ENCODE data around the gene ANKDD1B. TPM values are rescaled to one million over a fixed set of nuclear protein-coding genes. Genes with fewer than 3 reads are reported as not detected.
A peak's percentile ranks its signal among the peaks of the same experiment; 100 is the strongest.

Gene ANKDD1B
- polyA plus RNA-seq, 1 of the 3 experiments (the other 2 are of a cell fraction), result 0.12 TPM

DNA sequence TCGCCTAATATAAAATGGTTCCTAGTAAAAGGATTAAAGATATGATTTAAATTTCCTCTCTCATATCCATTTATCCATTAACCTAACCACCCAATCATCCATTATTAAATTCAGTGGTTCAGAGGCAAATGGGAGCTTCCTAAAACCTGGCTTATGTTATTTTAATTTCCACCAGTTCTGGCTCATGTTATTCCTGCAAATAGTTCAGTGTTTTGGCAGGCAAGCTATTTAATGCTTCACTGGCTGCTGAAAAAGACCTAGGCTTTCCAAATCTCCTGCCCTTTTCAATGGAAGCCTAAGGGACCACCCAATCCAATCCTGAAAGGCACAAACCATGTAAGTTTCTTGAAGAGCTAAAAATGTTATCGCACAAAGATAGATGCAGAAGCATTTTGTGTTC lies 53.7 kb downstream of the ANKDD1B start:
- Histone ChIP-seq H3K4me1 (ENCODE audit: control insufficient read depth in 1 of 2, insufficient read depth in 2 of 2, low read depth in 1 of 2, low read length in 1 of 2) (peaks cover 0 to 65% of the 10 kb centered on the region in 2 experiments; a peak in 2 of 4 replicates), H3F3A (replicated peaks; ENCODE audit: insufficient read depth) (no peaks in the 10 kb centered on the region), H3K36me3 (replicated peaks in 1 of 2; ENCODE audit: control insufficient read depth in 1 of 2, insufficient read depth in 2 of 2, low read length in 1 of 2) (no peaks in the 10 kb centered on the region), H3K9me3 (no peaks in the 10 kb centered on the region), H3K27ac (ENCODE audit: low read depth in 2 of 2, low read length in 1 of 2) (peak overlapping the region in 1 of 2 experiments; percentile 85; a peak in 2 of 4 replicates), H3K4me2 (no peak overlapping the region), H3K79me2 (ENCODE audit: insufficient read depth) (no peaks in the 10 kb centered on the region), H3K9ac (no peak overlapping the region), H3K9me2 (no peaks in the 10 kb centered on the region), H4K20me1 (ENCODE audit: insufficient read depth) (no peaks in the 10 kb centered on the region), H2AFZ (ENCODE audit: low read depth) (no peak overlapping the region), H3K4me3 (ENCODE audit: low read depth in 2 of 2, low read length in 1 of 2) (no peak overlapping the region), H3K27me3 (ENCODE audit: insufficient read depth) (no peaks in the 10 kb centered on the region)
- ChIA-PET POLR2A (no interaction called here), CTCF (interaction anchor here (1.1 to 1.7 kb wide), 2 partner anchors 11 to 16 kb away, joined by 3 to 9 read pairs; no protein-coding TSS in a partner anchor)
- WGBS (ENCODE audit: low lambda C conversion rate), result 79% methylated on average over 2 of the region's 2 CpGs
- DNase-seq, result no peak
- TF ChIP-seq, protein P1, sequence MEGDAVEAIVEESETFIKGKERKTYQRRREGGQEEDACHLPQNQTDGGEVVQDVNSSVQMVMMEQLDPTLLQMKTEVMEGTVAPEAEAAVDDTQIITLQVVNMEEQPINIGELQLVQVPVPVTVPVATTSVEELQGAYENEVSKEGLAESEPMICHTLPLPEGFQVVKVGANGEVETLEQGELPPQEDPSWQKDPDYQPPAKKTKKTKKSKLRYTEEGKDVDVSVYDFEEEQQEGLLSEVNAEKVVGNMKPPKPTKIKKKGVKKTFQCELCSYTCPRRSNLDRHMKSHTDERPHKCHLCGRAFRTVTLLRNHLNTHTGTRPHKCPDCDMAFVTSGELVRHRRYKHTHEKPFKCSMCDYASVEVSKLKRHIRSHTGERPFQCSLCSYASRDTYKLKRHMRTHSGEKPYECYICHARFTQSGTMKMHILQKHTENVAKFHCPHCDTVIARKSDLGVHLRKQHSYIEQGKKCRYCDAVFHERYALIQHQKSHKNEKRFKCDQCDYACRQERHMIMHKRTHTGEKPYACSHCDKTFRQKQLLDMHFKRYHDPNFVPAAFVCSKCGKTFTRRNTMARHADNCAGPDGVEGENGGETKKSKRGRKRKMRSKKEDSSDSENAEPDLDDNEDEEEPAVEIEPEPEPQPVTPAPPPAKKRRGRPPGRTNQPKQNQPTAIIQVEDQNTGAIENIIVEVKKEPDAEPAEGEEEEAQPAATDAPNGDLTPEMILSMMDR (IDR thresholded peaks at IDR 0.05), result no peak
- TF ChIP-seq EP300 (IDR thresholded peaks at IDR 0.05; ENCODE audit: borderline replicate concordance in 1 of 2, low read depth in 1 of 2, low read length in 1 of 2) (peak in 1 of 2 experiments; percentile 54; a peak in 2 of 4 replicates), MEF2A (IDR thresholded peaks at IDR 0.05; ENCODE audit: borderline replicate concordance, low read depth) (no peak), RAD21 (IDR thresholded peaks at IDR 0.05; ENCODE audit: low read length) (0 out of 2 replicates have a peak, but pooled peaks have one; percentile 11), ELF1 (IDR thresholded peaks at IDR 0.05) (no peak), RCOR1 (IDR thresholded peaks at IDR 0.05; ENCODE audit: low read length) (peak; percentile 37; the same call in 1 of the 2 replicates), RFX5 (IDR thresholded peaks at IDR 0.05; ENCODE audit: low read length) (no peak), FOXM1 (IDR thresholded peaks at IDR 0.05; ENCODE audit: low read depth) (no peak), FOXJ3 (CRISPR knock-in tag; IDR thresholded peaks at IDR 0.05) (no peak)
- TF ChIP-seq, protein P2, sequence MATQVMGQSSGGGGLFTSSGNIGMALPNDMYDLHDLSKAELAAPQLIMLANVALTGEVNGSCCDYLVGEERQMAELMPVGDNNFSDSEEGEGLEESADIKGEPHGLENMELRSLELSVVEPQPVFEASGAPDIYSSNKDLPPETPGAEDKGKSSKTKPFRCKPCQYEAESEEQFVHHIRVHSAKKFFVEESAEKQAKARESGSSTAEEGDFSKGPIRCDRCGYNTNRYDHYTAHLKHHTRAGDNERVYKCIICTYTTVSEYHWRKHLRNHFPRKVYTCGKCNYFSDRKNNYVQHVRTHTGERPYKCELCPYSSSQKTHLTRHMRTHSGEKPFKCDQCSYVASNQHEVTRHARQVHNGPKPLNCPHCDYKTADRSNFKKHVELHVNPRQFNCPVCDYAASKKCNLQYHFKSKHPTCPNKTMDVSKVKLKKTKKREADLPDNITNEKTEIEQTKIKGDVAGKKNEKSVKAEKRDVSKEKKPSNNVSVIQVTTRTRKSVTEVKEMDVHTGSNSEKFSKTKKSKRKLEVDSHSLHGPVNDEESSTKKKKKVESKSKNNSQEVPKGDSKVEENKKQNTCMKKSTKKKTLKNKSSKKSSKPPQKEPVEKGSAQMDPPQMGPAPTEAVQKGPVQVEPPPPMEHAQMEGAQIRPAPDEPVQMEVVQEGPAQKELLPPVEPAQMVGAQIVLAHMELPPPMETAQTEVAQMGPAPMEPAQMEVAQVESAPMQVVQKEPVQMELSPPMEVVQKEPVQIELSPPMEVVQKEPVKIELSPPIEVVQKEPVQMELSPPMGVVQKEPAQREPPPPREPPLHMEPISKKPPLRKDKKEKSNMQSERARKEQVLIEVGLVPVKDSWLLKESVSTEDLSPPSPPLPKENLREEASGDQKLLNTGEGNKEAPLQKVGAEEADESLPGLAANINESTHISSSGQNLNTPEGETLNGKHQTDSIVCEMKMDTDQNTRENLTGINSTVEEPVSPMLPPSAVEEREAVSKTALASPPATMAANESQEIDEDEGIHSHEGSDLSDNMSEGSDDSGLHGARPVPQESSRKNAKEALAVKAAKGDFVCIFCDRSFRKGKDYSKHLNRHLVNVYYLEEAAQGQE (IDR thresholded peaks at IDR 0.05; ENCODE audit: low read depth, low read length), result no peak
- TF ChIP-seq, protein P3, sequence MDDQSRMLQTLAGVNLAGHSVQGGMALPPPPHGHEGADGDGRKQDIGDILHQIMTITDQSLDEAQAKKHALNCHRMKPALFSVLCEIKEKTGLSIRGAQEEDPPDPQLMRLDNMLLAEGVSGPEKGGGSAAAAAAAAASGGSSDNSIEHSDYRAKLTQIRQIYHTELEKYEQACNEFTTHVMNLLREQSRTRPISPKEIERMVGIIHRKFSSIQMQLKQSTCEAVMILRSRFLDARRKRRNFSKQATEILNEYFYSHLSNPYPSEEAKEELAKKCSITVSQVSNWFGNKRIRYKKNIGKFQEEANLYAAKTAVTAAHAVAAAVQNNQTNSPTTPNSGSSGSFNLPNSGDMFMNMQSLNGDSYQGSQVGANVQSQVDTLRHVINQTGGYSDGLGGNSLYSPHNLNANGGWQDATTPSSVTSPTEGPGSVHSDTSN (IDR thresholded peaks at IDR 0.05), result no peak

Measured in SK-N-SH (cell line).